DOHH2 (cell line): ENCODE results near the gene TCEA2.

Experiments
- CTCF ChIP-seq: fragments of 200-600 bp; sonication (generic); IDR thresholded peaks from one replicate; pipeline ENCODE4 v1.5.1; 2014; ENCODE audit warnings: antibody characterized with exemption, mild to moderate bottlenecking, low read depth, low read length; ENCODE audit not compliant: poor library complexity, severe bottlenecking
- EZH2phosphoT487 ChIP-seq: fragments of 200-600 bp; sonication (generic); IDR thresholded peaks from 2 replicates; pipeline ENCODE4 v1.6.1; 2017; ENCODE audit warnings: borderline replicate concordance, mild to moderate bottlenecking, antibody characterized with exemption, low read length, moderate library complexity, mixed read lengths

DNA sequence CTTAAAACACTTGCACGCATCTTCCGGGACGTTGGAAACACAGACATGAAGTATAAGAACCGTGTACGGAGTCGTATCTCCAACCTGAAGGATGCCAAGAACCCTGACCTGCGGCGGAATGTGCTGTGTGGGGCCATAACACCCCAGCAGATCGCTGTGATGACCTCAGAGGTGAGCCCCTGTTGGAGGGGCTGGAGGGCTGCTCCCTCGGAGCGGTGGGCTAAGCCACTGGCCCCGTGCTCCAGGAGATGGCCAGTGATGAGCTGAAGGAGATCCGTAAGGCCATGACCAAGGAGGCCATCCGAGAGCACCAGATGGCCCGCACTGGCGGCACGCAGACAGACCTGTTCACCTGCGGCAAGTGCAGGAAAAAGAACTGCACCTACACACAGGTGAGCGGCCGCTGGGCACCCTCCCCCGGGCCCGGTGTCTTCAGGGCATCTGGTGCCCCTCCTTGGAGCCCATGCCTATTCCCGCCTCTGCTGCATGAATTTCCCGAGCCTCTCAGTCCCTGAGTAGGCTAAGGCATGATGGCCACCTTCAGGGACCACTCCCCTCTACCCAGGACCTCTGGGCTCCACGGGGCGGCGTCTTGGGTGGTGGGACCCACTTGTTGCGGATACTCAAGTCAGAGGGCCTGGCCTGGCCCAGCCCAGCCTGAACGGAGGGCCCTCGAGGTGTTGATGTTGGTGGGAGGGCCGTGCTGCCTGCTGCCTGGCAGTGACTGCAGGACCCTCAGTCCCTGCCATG lies 7.4 kb downstream of the TCEA2 start:
- TF ChIP-seq CTCF (no peak), EZH2phosphoT487 (no peak)
